Measurements from ENCODE around the gene DSCAML1.

GRCh38 chr11:117587416-117587815, 209.6 kb downstream of the DSCAML1 start:
- TF ChIP-seq CTCF (IDR thresholded peaks at IDR 0.05) (no peak), POLR2A (IDR thresholded peaks at IDR 0.05) (no peak)
